K562 (cell line): ENCODE measurements around the gene WNT16.

Experiments used
- ELK1 ChIP-seq: sonication (generic); formaldehyde crosslinking; IDR thresholded peaks from 2 replicates; pipeline ENCODE4 v1.8.1; 2022; ENCODE audit warnings: missing genetic modification reagents
- HMBOX1 ChIP-seq: sonication (generic); IDR thresholded peaks from 2 replicates; pipeline ENCODE4 v1.6.1; 2016
- JUNB ChIP-seq: fragments of 450-650 bp; formaldehyde crosslinking; conservative IDR thresholded peaks from 2 replicates; pipeline ENCODE4 v1.4.0; 2020; ENCODE audit warnings: mild to moderate bottlenecking
- RCOR1 ChIP-seq, 2 experiments: IDR thresholded peaks; 2 replicates each; pipeline ENCODE4 v1.6.1; 2012; ENCODE audit warnings: low read depth in 2 of 2, low read length in 2 of 2, borderline replicate concordance in 1 of 2, improper control_type of control experiment in 1 of 2
- ZHX1 ChIP-seq: fragments of 150-350 bp; conservative IDR thresholded peaks from 2 replicates; pipeline ENCODE4 v1.6.1; 2014; ENCODE audit warnings: low read length

GRCh38 chr7:121355574-121355973 is 26.8 kb downstream of the WNT16 start:
- no peak for TF ChIP-seq ZHX1
- no peak for TF ChIP-seq HMBOX1
- no peak for TF ChIP-seq JUNB (CRISPR knock-in tag)
- no peak for TF ChIP-seq RCOR1 (IDR thresholded peaks at IDR 0.05; ENCODE audit: borderline replicate concordance in 1 of 2, low read depth in 2 of 2, low read length in 2 of 2)
- TF ChIP-seq ELK1 (CRISPR knock-in tag), result no peak
